PC-9 (cell line): ENCODE results near the gene MPC2. TPM values are rescaled to one million over a fixed set of nuclear protein-coding genes. Genes with fewer than 3 reads are reported as not detected.

Experiments used
- BruUV-seq: library from RNA; stranded (reverse); fragments of 400-500 nt; replicated peaks from 2 replicates; lab custom pipeline; 2021; lab: Mats Ljungman, UMichigan
- CTCF ChIA-PET: fragments of 300-600 bp; sonication (Branson Sonifier 250); formaldehyde crosslinking; loops from one replicate; lab custom pipeline; 2022; ENCODE audit warnings: antibody characterized with exemption; lab: Charles Lee
- POLR2A ChIA-PET: fragments of 300-600 bp; sonication (Branson Sonifier 250); formaldehyde crosslinking; loops from one replicate; lab custom pipeline; 2022; ENCODE audit warnings: antibody characterized with exemption; ENCODE audit not compliant: unreplicated experiment; lab: Charles Lee
- DNase-seq, 2 experiments: peaks; one replicate each; pipeline versions ENCODE4 v3.0.0 to v3.0.0-alpha.2; 2015 to 2022; ENCODE audit warnings: mixed read lengths in 1 of 2
- H2AFZ ChIP-seq: fragments of 200-600 bp; sonication (generic); 2 replicates; pipeline ENCODE4 v1.8.1; 2017; ENCODE audit warnings: antibody characterized with exemption
- H3F3A ChIP-seq: fragments of 200-600 bp; sonication (generic); 2 replicates; pipeline ENCODE4 v1.8.1; 2017; ENCODE audit warnings: antibody characterized with exemption, mild to moderate bottlenecking, low read depth; ENCODE audit not compliant: insufficient read depth
- H3K27ac ChIP-seq: fragments of 200-600 bp; sonication (generic); 2 replicates; pipeline ENCODE4 v1.6.1; 2016; ENCODE audit warnings: mixed run types
- H3K27me3 ChIP-seq: fragments of 200-600 bp; sonication (generic); 2 replicates; pipeline ENCODE4 v1.6.1; 2016; ENCODE audit warnings: low read depth, mixed run types; ENCODE audit not compliant: insufficient read depth
- H3K36me3 ChIP-seq: fragments of 200-600 bp; sonication (generic); 2 replicates; pipeline ENCODE4 v1.6.1; 2016; ENCODE audit warnings: low read depth, mixed run types
- H3K4me1 ChIP-seq: fragments of 200-600 bp; sonication (generic); replicated peaks from 2 replicates; pipeline ENCODE4 v1.6.1; 2016; ENCODE audit warnings: mixed run types; ENCODE audit not compliant: insufficient read depth
- H3K4me2 ChIP-seq: fragments of 200-600 bp; sonication (generic); 2 replicates; pipeline ENCODE4 v1.6.1; 2017; ENCODE audit warnings: mixed run types
- H3K4me3 ChIP-seq: fragments of 200-600 bp; sonication (generic); 2 replicates; pipeline ENCODE4 v1.6.1; 2016; ENCODE audit warnings: mixed run types
- H3K79me2 ChIP-seq: fragments of 200-600 bp; sonication (generic); 2 replicates; pipeline ENCODE4 v1.6.1; 2017; ENCODE audit warnings: low read depth, mixed run types
- H3K9me2 ChIP-seq: fragments of 200-600 bp; sonication (generic); 2 replicates; pipeline ENCODE4 v1.8.1; 2017; ENCODE audit warnings: mild to moderate bottlenecking; ENCODE audit not compliant: insufficient read depth
- H3K9me3 ChIP-seq: fragments of 200-600 bp; sonication (generic); 2 replicates; pipeline ENCODE4 v1.8.1; 2016; ENCODE audit warnings: low read depth; ENCODE audit not compliant: insufficient read depth
- H4K20me1 ChIP-seq: fragments of 200-600 bp; sonication (generic); 2 replicates; pipeline ENCODE4 v1.8.1; 2017; ENCODE audit not compliant: insufficient read depth
- CTCF ChIP-seq: fragments of 200-600 bp; sonication (generic); conservative IDR thresholded peaks from 2 replicates; pipeline ENCODE4 v1.6.1; 2017; ENCODE audit warnings: mixed run types, antibody characterized with exemption, mild to moderate bottlenecking, moderate library complexity
- EZH2 ChIP-seq: fragments of 200-600 bp; sonication (generic); IDR thresholded peaks from 2 replicates; pipeline ENCODE4 v1.8.0; 2017; ENCODE audit warnings: antibody characterized with exemption, low read depth
- intact Hi-C: fragments of 100-400 bp; cut with micrococcal nuclease; formaldehyde crosslinking; loops from one replicate; pipeline ENCODE4 v1.10.0; 2022; ENCODE audit not compliant: unreplicated experiment
- total RNA-seq: library from RNA; stranded (reverse); gene quantifications from 2 replicates; pipeline ENCODE4 v1.2.3, GENCODE V29; 2021

The MPC2 gene
- total RNA-seq, 1 experiment from 2014 or later = 78.7 TPM

DNA sequence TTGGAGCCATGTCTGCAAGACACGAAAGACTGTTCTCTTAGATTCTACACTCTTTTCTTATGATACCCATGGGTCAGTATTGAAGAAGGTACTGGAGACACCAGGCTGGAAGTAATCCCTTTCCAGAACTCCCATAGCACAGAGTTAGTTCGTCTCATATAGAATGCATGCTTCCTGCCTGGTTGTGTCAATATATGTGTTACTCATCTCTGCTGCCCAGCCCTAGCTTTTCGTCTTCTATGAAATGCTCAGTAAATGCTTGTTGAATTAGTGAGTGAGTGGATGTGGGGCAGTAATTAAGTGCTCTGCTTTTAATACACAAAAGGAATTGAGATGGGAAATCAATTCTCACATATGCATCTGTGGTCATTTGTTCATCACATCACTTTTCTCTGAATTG lies 55.1 kb downstream of the MPC2 start:
- H3K9me3 ChIP-seq = no peaks in the 10 kb centered on the region
- H3K36me3 ChIP-seq = no peaks in the 10 kb centered on the region
- intact Hi-C loops = no loop called here
- no peak for DNase-seq
- BruUV-seq = no TSS peak
- no peak for TF ChIP-seq CTCF
- no peak for TF ChIP-seq EZH2
- H3K9me2 ChIP-seq = no peaks in the 10 kb centered on the region
- no peak overlapping the region for H3K27ac ChIP-seq
- CTCF ChIA-PET = no interaction called here
- H2AFZ ChIP-seq = no peak overlapping the region
- no peaks in the 10 kb centered on the region for H3K4me1 ChIP-seq
- no peak overlapping the region for H3K4me3 ChIP-seq
- H3K79me2 ChIP-seq = no peaks in the 10 kb centered on the region
- POLR2A ChIA-PET = interaction anchor here (0.6 kb wide), 1 partner anchor 376 kb away, joined by 5 read pairs; no protein-coding TSS in a partner anchor
- H3K27me3 ChIP-seq = no peaks in the 10 kb centered on the region
- H4K20me1 ChIP-seq = no peaks in the 10 kb centered on the region
- no peaks in the 10 kb centered on the region for H3F3A ChIP-seq
- no peak overlapping the region for H3K4me2 ChIP-seq

DNA sequence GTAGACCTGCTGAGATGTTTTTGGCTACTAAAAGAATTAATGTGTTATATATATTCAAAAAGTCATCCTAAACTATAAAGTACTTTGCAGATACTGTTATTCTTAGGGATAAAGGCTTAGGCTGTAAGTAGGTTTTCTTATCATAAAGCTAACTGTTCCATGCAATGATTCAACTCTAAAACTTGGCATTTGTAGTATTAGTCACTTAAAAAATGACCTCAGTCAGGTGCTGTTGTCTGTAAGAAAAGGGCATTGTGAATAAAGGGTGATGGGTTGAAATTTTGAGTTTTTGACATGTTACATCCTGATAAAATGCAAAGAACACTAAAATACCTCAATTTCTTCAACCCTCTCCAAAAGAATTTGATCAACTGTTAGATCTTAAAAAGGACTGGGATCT lies 55.8 kb downstream of the MPC2 start:
- Histone ChIP-seq H3K36me3 (no peaks in the 10 kb centered on the region), H3K79me2 (no peaks in the 10 kb centered on the region), H3K9me2 (no peaks in the 10 kb centered on the region), H3K27me3 (no peaks in the 10 kb centered on the region), H3K4me1 (no peaks in the 10 kb centered on the region), H3K4me3 (no peak overlapping the region), H3F3A (no peaks in the 10 kb centered on the region), H3K27ac (no peak overlapping the region), H4K20me1 (no peaks in the 10 kb centered on the region), H3K4me2 (no peak overlapping the region), H2AFZ (no peak overlapping the region), H3K9me3 (no peaks in the 10 kb centered on the region)
- no peak for DNase-seq
- ChIA-PET POLR2A (no interaction called here), CTCF (interaction anchor here (0.6 kb wide), 1 partner anchor 48 kb away, joined by 3 read pairs; no protein-coding TSS in a partner anchor)
- TF ChIP-seq CTCF (no peak), EZH2 (no peak)
- intact Hi-C loops = no loop called here
- no TSS peak for BruUV-seq

GRCh38 chr1:167880580-167881021 lies 56.3 kb downstream of the MPC2 start:
- Histone ChIP-seq H3K4me2 (no peak overlapping the region), H3K4me1 (no peaks in the 10 kb centered on the region), H3K27ac (no peak overlapping the region), H3F3A (no peaks in the 10 kb centered on the region), H3K36me3 (no peaks in the 10 kb centered on the region), H2AFZ (no peak overlapping the region), H3K4me3 (no peak overlapping the region), H3K79me2 (no peaks in the 10 kb centered on the region), H4K20me1 (no peaks in the 10 kb centered on the region), H3K27me3 (no peaks in the 10 kb centered on the region), H3K9me3 (no peaks in the 10 kb centered on the region), H3K9me2 (no peaks in the 10 kb centered on the region)
- CTCF ChIA-PET = no interaction called here
- intact Hi-C loops = no loop called here
- no TSS peak for BruUV-seq
- no peak for DNase-seq
- TF ChIP-seq CTCF (no peak), EZH2 (no peak)
- POLR2A ChIA-PET = interaction anchor here (0.6 kb wide), 1 partner anchor 28 kb away, joined by 3 read pairs; no protein-coding TSS in a partner anchor
